HPDE6-E6E7 (cell line): ENCODE data around the gene PTPRA.
A peak's percentile ranks its signal among the peaks of the same experiment; 100 is the strongest.
"Not testable (repeated sequence)": the region's sequence is repeated elsewhere in the genome, so short reads cannot be mapped to it uniquely, and the experiment has no call there.

Experiments
- DNase-seq: peaks from one replicate; pipeline ENCODE4 v3.0.0; 2011; ENCODE audit warnings: missing footprints; ENCODE audit errors: extremely low spot score

The PTPRA gene

GRCh38 chr20:3003416-3003815 is 130.1 kb downstream of the PTPRA start:
- DNase-seq, result no peak

- DNase-seq, result peak; percentile 26
These were observed 137.9 kb downstream of the PTPRA start for GRCh38 chr20:3010985-3011723.

- no peak for DNase-seq
These were observed 138.5 kb downstream of the PTPRA start for GRCh38 chr20:3011752-3012151.

- no peak for DNase-seq
These were observed 140.5 kb downstream of the PTPRA start for GRCh38 chr20:3013771-3014170.

GRCh38 chr20:3014179-3014578 is 140.9 kb downstream of the PTPRA start:
- no peak for DNase-seq

GRCh38 chr20:3014662-3015061 is 141.4 kb downstream of the PTPRA start:
- DNase-seq, result no peak

- DNase-seq, result not testable (repeated sequence)
These were observed 142.0 kb downstream of the PTPRA start for GRCh38 chr20:3015302-3015701.

- no peak for DNase-seq
These were observed 148.0 kb downstream of the PTPRA start for GRCh38 chr20:3021327-3021726.

GRCh38 chr20:3021777-3022176 is 148.5 kb downstream of the PTPRA start:
- no peak for DNase-seq

GRCh38 chr20:3022559-3023490 is 149.5 kb downstream of the PTPRA start:
- DNase-seq, result not testable (repeated sequence)

GRCh38 chr20:3027987-3028386 is 154.7 kb downstream of the PTPRA start:
- DNase-seq, result no peak

GRCh38 chr20:3031524-3032147 is 158.4 kb downstream of the PTPRA start:
- DNase-seq, result no peak

GRCh38 chr20:3032624-3033023 is 159.3 kb downstream of the PTPRA start:
- DNase-seq, result no peak

- DNase-seq, result no peak
These were observed 164.4 kb downstream of the PTPRA start for GRCh38 chr20:3037654-3038053.

GRCh38 chr20:3038454-3038853 is 165.2 kb downstream of the PTPRA start:
- no peak for DNase-seq

- DNase-seq, result no peak
These were observed 166.1 kb downstream of the PTPRA start for GRCh38 chr20:3039426-3039825.

- no peak for DNase-seq
These were observed 166.8 kb downstream of the PTPRA start for GRCh38 chr20:3040086-3040485.

- DNase-seq, result no peak
These were observed 168.7 kb downstream of the PTPRA start for GRCh38 chr20:3041854-3042409.

- DNase-seq, result no peak
These were observed 169.3 kb downstream of the PTPRA start for GRCh38 chr20:3042625-3043024.

GRCh38 chr20:3043322-3043721 is 170.0 kb downstream of the PTPRA start, which contains the start of gene GNRH2:
TSS of gene GNRH2 (plus strand) at chr20:3043622. CDS start at chr20:3044415, 793 bp downstream.
- DNase-seq, result no peak

- no peak for DNase-seq
These were observed 171.2 kb downstream of the PTPRA start for GRCh38 chr20:3044336-3044965.
